Heart right ventricle (tissue), 16 donors: ENCODE data around the gene CD8A. TPM values are rescaled to one million over a fixed set of nuclear protein-coding genes. Genes with fewer than 3 reads are reported as not detected.

ENCODE experiments used
- ATAC-seq, 8 donors: fragments of 200-7000 bp; cut with Tn5 transposase; one replicate each; pipeline ENCODE4 v1.9.1; 2020; ENCODE audit warnings: mild to moderate bottlenecking in 8 of 8, moderate library complexity in 8 of 8, moderate number of reproducible peaks in 1 of 8
- DNase-seq, 2 donors: peaks; one replicate each; pipeline ENCODE4 v3.0.0-alpha.2; 2020
- H3K27ac ChIP-seq, 10 donors: fragments of 200-600 bp; sonication (generic) in 2 of 10; one replicate each; pipeline versions ENCODE4 v1.5.0 to v1.8.0; 2020 to 2022; ENCODE audit warnings: mild to moderate bottlenecking in 3 of 10
- H3K27me3 ChIP-seq, 7 donors: fragments of 200-600 bp; one replicate each; pipeline ENCODE4 v1.8.0; 2021 to 2022; ENCODE audit warnings: mild to moderate bottlenecking in 2 of 7
- H3K36me3 ChIP-seq, 9 donors: fragments of 200-600 bp; sonication (generic) in 1 of 9; one replicate each; pipeline versions ENCODE4 v1.5.0 to v1.8.0; 2020 to 2022; ENCODE audit warnings: mild to moderate bottlenecking in 2 of 9
- H3K4me1 ChIP-seq, 9 donors: fragments of 200-600 bp; sonication (generic) in 1 of 9; one replicate each; pipeline versions ENCODE4 v1.5.0 to v1.8.0; 2020 to 2022; ENCODE audit warnings: mild to moderate bottlenecking in 4 of 9
- H3K4me3 ChIP-seq, 10 donors: fragments of 200-600 bp; sonication (generic) in 2 of 10; one replicate each; pipeline versions ENCODE4 v1.5.0 to v1.8.0; 2020 to 2022; ENCODE audit warnings: mild to moderate bottlenecking in 7 of 10, moderate library complexity in 2 of 10
- H3K9me3 ChIP-seq, 11 donors: fragments of 200-600 bp in 10 of 11; sonication (generic) in 2 of 11; one replicate each; pipeline versions ENCODE4 v1.5.0 to v1.8.0; 2013 to 2022; ENCODE audit warnings: mild to moderate bottlenecking in 2 of 11, control low read depth in 1 of 11, moderate library complexity in 1 of 11
- WGBS, 2 donors: extraction: QIAGEN DNeasy Blood & Tissue Kit; methylation state at CpG; one replicate each; pipeline ENCODE4 v1.1.7; 2013; ENCODE audit warnings: inconsistent platforms in 1 of 2; 5-methylcytosine and 5-hydroxymethylcytosine counted together
- intact Hi-C, 10 donors: fragments of 100-400 bp; cut with DNase I; formaldehyde crosslinking; loops; one replicate each; pipeline versions ENCODE4 v1.11.1 to v1.14.2; 2022
- polyA plus RNA-seq, 2 donors: library from polyadenylated mRNA; stranded (reverse); fragments of 200-250 nt; gene quantifications; one replicate each; pipeline ENCODE4 v1.2.3, GENCODE V29; 2013
- total RNA-seq, 10 donors: library from RNA; stranded (reverse); fragmentation: NEBNext Ultra II Directional in 3 of 10; extraction: Animal tissue kit (Norgen Biotek cat#: 25700) in 3 of 10; gene quantifications; one replicate each; pipeline versions ENCODE4 v1.2.1 to v1.2.4, GENCODE V29; 2021 to 2023
- TF ChIP-seq, protein P1 (sequence below), 9 donors: fragments of 200-600 bp; sonication (generic) in 2 of 9; IDR thresholded peaks; one replicate each; pipeline versions ENCODE4 v1.5.0 to v1.8.0; 2021 to 2022; ENCODE audit warnings: antibody characterized with exemption in 9 of 9, mild to moderate bottlenecking in 5 of 9, moderate library complexity in 1 of 9
- donor health status: Arrhythmogenic right ventricular cardiomyopathy.
- donor health status: ischemic (EF 13 %, LVEDD 7.1; RV severe dilation, severe dysfunction).
- donor health status: healthy with polysubstance abuse.
- donor health status: DM: no; HTN: yes; CAD: no.
- donor health status: DM: no; HTN: no; CAD: no.
- donor health status: ischemic (EF 25% LVEDD 6.9; RV normal size, moderate dysfunction).
- donor health status: ischemic (EF 25% LVEDD 5.7; RV mildly dilated, moderate dysfunction).
- donor health status: healthy.
- donor health status: DM: yes; HTN: yes; CAD: no.
- donor health status: Ischemic cardiomyopathy.
- donor health status: ischemic (EF 35%, LVEDD 5.7; RV mildly dilated, moderate dysfunction).
- donor health status: nonischemic (EF 11% LVEDD 7.7; RV severe dilation, severe dysfunction).
- donor health status: DM: yes; HTN: yes; CAD: no.
- donor health status: PGD.
- donor health status: ischemic (EF 29% LVEDD 5.4; RV normal size, mild dysfunction).
- donor health status: nonischemic (EF 23%, LVEDD 6.1; RV moderate dilation, normal function).

Gene CD8A
- total and polyA plus RNA-seq, 12 donors = 0.19 to 11.8 (median 0.48) TPM; not detected in 1

GRCh38 chr2:86779971-86780370 lies 10.7 kb downstream of the CD8A start:
- intact Hi-C loops = loop anchor here in 1 of 10 donors (10.0 kb wide), 1 partner anchor 1275 kb away; the partner anchor contains the start of gene KRCC1
- 67 to 75% methylated on average over 3 of the region's 3 CpGs for WGBS, 2 donors

GRCh38 chr2:86778957-86779356 lies 11.8 kb downstream of the CD8A start:
- DNase-seq = no peak
- peak in 4 of 8 donors; percentile 25 to 60 (median 38) for ATAC-seq
- H3K9me3 ChIP-seq = no peaks in the 10 kb centered on the region
- H3K4me3 ChIP-seq = no peak overlapping the region
- intact Hi-C loops = no loop called here
- H3K36me3 ChIP-seq = peaks cover 0 to 32% (median 8%) of the 10 kb centered on the region in 9 donors
- WGBS, 2 donors = 28 to 31% methylated on average over 2 of the region's 2 CpGs
- TF ChIP-seq, protein P1, sequence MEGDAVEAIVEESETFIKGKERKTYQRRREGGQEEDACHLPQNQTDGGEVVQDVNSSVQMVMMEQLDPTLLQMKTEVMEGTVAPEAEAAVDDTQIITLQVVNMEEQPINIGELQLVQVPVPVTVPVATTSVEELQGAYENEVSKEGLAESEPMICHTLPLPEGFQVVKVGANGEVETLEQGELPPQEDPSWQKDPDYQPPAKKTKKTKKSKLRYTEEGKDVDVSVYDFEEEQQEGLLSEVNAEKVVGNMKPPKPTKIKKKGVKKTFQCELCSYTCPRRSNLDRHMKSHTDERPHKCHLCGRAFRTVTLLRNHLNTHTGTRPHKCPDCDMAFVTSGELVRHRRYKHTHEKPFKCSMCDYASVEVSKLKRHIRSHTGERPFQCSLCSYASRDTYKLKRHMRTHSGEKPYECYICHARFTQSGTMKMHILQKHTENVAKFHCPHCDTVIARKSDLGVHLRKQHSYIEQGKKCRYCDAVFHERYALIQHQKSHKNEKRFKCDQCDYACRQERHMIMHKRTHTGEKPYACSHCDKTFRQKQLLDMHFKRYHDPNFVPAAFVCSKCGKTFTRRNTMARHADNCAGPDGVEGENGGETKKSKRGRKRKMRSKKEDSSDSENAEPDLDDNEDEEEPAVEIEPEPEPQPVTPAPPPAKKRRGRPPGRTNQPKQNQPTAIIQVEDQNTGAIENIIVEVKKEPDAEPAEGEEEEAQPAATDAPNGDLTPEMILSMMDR (IDR thresholded peaks at IDR 0.05) = no peak
- H3K4me1 ChIP-seq = peaks cover 0 to 24% (median 9%) of the 10 kb centered on the region in 9 donors
- H3K27me3 ChIP-seq = no peaks in the 10 kb centered on the region
- no peak overlapping the region for H3K27ac ChIP-seq

More at GRCh38 chr2:86779971-86780370, 10.7 kb downstream of the CD8A start:
- DNase-seq (no peak), ATAC-seq (no peak)
- TF ChIP-seq, protein P1 (IDR thresholded peaks at IDR 0.05) = no peak
- no peaks in the 10 kb centered on the region for H3K9me3 ChIP-seq
- H3K27me3 ChIP-seq = no peaks in the 10 kb centered on the region
- peaks cover 0 to 24% (median 9%) of the 10 kb centered on the region in 9 donors for H3K4me1 ChIP-seq
- H3K4me3 ChIP-seq = no peak overlapping the region
- H3K27ac ChIP-seq = no peak overlapping the region
- peaks cover 0 to 22% (median 1%) of the 10 kb centered on the region in 9 donors for H3K36me3 ChIP-seq

- Histone ChIP-seq H3K4me3 (no peak overlapping the region), H3K36me3 (peaks cover 0 to 56% (median 24%) of the 10 kb centered on the region in 9 donors), H3K9me3 (no peaks in the 10 kb centered on the region), H3K27me3 (no peaks in the 10 kb centered on the region), H3K4me1 (peaks cover 0 to 24% (median 9%) of the 10 kb centered on the region in 9 donors), H3K27ac (no peak overlapping the region)
- no peak for ATAC-seq
- DNase-seq = no peak
- WGBS, 2 donors = 60 to 75% methylated on average over 7 of the region's 7 CpGs
- intact Hi-C loops = no loop called here
- TF ChIP-seq, protein P1 (IDR thresholded peaks at IDR 0.05) = no peak
Observed at GRCh38 chr2:86776532-86776931, 14.2 kb downstream of the CD8A start.

- intact Hi-C loops = no loop called here
- no peak overlapping the region for H3K27ac ChIP-seq
- peaks cover 0 to 28% (median 6%) of the 10 kb centered on the region in 9 donors for H3K4me1 ChIP-seq
- peaks cover 0 to 68% (median 33%) of the 10 kb centered on the region in 9 donors for H3K36me3 ChIP-seq
- no peaks in the 10 kb centered on the region for H3K27me3 ChIP-seq
- 19 to 28% methylated on average over 4 of the region's 4 CpGs for WGBS, 2 donors
- TF ChIP-seq, protein P1 (IDR thresholded peaks at IDR 0.05) = no peak
- ATAC-seq (peak in 3 of 8 donors; percentile 36 to 66 (median 40)), DNase-seq (no peak)
- H3K9me3 ChIP-seq = no peaks in the 10 kb centered on the region
- H3K4me3 ChIP-seq = no peak overlapping the region
Observed at GRCh38 chr2:86775338-86775737, 15.4 kb downstream of the CD8A start.
